ENCODE results near the gene HMCN2.
A peak's percentile ranks its signal among the peaks of the same experiment; 100 is the strongest.

HMCN2 gene, protein sequence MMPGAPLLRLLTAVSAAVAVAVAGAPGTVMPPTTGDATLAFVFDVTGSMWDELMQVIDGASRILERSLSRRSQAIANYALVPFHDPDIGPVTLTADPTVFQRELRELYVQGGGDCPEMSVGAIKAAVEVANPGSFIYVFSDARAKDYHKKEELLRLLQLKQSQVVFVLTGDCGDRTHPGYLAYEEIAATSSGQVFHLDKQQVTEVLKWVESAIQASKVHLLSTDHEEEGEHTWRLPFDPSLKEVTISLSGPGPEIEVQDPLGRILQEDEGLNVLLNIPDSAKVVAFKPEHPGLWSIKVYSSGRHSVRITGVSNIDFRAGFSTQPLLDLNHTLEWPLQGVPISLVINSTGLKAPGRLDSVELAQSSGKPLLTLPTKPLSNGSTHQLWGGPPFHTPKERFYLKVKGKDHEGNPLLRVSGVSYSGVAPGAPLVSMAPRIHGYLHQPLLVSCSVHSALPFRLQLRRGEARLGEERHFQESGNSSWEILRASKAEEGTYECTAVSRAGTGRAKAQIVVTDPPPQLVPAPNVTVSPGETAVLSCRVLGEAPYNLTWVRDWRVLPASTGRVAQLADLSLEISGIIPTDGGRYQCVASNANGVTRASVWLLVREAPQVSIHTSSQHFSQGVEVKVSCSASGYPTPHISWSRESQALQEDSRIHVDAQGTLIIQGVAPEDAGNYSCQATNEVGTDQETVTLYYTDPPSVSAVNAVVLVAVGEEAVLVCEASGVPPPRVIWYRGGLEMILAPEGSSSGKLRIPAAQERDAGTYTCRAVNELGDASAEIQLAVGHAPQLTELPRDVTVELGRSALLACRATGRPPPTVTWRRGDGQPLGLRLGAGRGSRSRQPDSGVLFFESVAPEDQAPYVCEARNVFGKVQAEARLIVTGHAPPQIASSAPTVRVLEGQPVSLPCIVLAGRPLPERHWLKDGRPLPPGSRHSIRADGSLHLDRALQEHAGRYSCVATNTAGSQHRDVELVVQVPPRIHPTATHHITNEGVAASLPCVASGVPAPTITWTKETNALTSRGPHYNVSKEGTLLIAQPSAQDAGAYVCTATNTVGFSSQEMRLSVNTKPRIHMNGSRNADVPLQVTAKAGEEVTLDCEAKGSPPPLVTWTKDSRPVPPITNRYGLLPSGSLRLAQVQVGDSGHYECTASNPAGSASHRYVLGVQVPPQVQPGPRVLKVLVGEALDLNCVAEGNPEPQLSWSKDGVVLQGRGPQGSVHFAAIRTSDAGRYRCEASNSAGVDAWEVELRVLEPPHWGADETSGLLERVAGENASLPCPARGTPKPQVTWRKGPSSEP (N-terminal part only)

GRCh38 chr9:130265431-130266235, at the start of gene HMCN2:
HMCN2 (plus strand) TSS chr9:130265760; CDS start chr9:130265879, 119 bp downstream.
- peak in 1 of 2 donors; percentile 7 for DNase-seq

- no peak for DNase-seq
These were observed 47.7 kb upstream of the HMCN2 start for GRCh38 chr9:130217838-130218237.

GRCh38 chr9:130219661-130220096, 45.9 kb upstream of the HMCN2 start:
- DNase-seq = no peak

GRCh38 chr9:130220352-130220751, 45.2 kb upstream of the HMCN2 start:
- DNase-seq = no peak

- no peak for DNase-seq
These were observed 42.7 kb upstream of the HMCN2 start for GRCh38 chr9:130222833-130223232.

GRCh38 chr9:130225071-130225470, 40.5 kb upstream of the HMCN2 start:
- DNase-seq = no peak

GRCh38 chr9:130225586-130225985, 40.0 kb upstream of the HMCN2 start:
- no peak for DNase-seq

DNA sequence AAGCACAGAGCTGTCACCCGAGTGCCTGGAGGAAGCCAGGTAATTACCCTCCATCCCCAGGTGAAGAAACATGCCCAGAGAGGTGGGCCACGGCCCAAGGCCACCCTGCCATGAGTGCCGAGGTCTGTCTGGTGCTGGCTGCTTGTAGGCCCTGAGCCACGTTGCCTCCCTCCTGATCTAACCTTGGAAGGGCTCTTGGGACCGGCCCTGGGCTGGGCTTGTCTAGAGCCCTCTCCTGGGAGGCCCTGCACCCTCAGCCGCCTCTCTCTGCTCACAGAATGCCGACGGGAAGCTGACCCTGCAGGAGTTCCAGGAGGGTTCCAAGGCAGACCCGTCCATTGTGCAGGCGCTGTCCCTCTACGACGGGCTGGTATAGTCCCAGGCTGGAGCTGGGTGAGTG, 39.4 kb upstream of the HMCN2 start:
- DNase-seq = no peak

- no peak for DNase-seq
These were observed 37.7 kb upstream of the HMCN2 start for GRCh38 chr9:130227833-130228232.

- no peak for DNase-seq
These were observed 35.8 kb upstream of the HMCN2 start for GRCh38 chr9:130229759-130230158.

GRCh38 chr9:130230631-130231030, 34.9 kb upstream of the HMCN2 start:
- DNase-seq = no peak

- no peak for DNase-seq
These were observed 32.5 kb upstream of the HMCN2 start for GRCh38 chr9:130232899-130233586.

- no peak for DNase-seq
These were observed 32.0 kb upstream of the HMCN2 start for GRCh38 chr9:130233587-130233945.

- DNase-seq = no peak
These were observed 31.0 kb upstream of the HMCN2 start for GRCh38 chr9:130234340-130235260.

- DNase-seq = peak; percentile 76
These were observed 29.8 kb upstream of the HMCN2 start for GRCh38 chr9:130235558-130236435.

- DNase-seq = no peak
These were observed 29.0 kb upstream of the HMCN2 start for GRCh38 chr9:130236436-130236985.

DNA sequence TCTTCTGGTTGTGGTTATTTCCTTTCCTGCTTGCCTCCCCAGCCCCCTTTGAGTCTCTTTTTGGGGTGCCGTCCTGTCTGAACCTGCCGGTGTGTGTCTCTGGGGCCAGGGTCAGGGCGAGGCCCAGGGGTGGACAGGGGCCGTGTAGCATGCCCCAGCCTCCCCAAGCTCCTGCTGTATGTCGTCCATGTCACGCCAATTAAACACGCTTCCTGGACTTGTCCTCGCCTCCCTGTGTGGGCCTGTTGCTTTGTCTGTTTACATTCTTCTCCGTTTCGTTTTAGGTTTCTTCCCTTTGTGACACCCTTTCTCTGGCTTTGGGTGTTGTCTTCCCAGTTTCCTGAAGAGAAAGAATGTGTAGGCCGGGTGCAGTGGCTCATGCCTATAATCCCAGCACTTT, 28.5 kb upstream of the HMCN2 start:
- DNase-seq = no peak

DNA sequence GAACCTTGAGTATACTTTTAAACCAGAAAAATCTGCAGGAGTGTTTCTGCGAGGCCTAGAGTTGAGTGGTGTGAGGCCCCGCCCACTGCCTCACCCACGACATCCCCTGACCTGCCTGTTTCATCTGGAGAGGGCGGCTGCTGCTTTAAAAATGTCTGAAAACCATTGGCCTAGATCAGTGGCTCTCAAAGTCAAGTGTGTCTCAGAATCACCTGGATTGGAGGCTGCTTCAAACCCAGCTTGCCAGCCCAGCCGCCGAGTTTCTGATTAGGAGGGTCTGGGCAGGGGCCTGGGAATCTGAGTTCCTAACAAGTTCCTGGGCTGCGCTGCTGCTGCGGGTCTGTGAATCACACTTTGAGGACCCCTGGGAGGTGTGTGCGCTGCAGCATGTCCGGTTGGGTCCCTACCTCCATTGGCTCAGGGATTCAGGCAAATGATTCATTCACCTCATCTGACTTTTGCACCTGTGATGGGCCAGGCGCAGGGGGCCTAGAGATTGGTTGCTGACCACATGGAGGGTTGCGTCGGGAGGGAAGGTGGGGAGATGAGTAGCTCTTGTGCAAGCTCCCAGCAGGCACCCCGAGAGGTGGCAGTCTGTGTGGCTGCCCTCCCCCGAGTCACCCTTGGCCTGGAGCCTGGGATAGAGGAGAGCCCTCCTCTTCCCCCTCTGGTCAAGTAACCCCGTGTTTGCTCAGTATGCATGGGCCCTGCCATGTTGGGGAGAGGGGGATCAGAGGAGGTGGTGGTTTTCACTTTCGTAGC, 27.6 kb upstream of the HMCN2 start:
- DNase-seq = no peak
